ENCODE measurements around the gene CLMP.
"Not testable (repeated sequence)": the region's sequence is repeated elsewhere in the genome, so short reads cannot be mapped to it uniquely, and the experiment has no call there.

Gene CLMP

DNA sequence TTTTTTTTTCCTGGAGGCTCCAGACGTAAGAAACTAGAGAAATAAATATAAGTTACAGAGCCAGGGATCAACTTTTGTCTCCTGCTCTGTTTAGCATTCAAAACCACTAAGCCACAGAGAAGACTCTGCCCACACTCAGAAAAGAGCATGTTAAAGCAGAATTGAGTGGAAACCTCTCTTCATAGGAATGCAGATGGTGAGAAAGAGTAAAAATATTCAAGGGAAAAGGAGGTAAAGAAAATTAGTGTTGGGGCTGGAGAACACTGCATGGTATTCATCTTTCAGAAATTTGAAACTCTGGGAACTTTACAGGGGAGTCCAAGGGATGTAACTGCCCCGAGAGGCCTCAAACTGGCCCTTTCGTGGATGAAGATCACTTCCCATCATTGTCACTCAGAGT is 65.1 kb downstream of the CLMP start:
- DNase-seq = no peak

DNA sequence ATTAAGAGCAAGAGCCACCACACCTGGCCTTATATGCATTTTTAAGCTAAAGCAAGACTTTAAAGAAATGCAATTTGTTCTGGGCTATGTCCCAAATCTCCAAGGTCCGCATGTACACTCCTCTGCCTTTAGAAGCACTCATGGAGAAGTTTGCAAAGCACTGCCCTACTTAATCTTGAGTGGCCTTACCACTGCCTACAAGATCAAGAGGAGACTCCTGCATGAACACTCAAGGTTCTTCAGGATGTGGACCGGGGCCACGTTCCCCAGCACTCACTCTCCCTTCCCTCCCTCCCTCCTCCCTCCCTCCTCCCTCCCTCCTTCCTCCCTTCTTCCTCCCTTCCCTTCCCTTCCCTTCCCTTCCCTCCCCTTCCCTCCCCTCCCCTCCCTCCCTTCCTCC is 69.9 kb downstream of the CLMP start:
- DNase-seq = no peak

DNA sequence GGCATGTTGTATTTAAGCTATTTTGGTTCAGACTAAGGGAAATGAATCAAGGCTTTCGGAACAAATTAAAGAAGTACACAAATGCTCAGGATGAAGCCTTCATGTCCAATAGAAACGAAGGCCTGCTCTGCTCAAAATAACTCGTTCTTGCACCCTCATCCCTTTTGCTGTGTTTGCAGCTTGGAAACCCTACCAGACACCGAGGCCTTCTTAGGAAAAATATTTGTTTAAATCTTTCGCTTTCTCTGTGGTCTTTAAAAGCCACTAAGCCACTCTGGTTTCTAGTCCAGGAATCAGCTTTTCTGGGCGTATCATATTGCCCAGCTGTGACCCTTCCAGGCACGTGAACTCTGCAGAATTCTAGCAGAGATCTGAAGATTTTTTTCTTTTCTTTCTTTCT is 72.2 kb downstream of the CLMP start:
- DNase-seq = no peak

DNA sequence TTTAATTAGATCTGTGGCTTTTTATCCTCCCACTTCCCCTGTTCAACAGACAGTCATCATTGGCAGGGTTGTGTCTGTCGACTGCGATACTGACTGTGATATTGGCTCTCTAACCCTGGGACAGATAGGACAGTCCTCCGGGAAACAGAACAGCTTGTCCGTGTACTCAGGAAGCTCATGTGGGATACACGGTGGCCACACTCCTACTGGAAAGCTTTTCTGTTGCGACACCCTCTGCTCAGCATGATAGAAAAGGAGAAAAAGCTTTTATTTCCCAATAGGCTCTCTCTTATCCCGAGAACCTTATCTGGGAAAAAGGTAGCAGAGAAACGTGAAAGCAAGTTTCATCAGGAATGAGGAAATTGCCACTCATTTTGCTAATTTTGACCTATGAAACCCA is 72.7 kb downstream of the CLMP start:
- no peak for DNase-seq

DNA sequence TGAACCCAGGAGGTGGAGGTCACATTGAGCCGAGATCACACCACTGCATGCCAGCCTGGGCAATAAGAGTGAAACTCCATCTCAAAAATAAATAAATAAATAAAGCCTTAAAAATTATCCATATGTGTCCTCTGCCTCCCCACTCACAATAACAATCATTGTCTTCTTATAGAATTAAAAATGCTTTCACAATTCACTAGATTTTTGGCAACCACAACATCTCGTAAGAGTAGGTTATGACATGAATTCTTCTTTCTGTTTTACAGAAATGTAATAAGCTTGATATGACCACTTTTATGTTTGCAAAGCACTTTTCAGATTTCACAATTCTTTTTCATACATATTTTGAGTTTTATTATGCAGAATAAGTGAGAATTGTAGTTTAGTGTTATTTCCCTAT is 78.6 kb downstream of the CLMP start:
- no peak for DNase-seq

DNA sequence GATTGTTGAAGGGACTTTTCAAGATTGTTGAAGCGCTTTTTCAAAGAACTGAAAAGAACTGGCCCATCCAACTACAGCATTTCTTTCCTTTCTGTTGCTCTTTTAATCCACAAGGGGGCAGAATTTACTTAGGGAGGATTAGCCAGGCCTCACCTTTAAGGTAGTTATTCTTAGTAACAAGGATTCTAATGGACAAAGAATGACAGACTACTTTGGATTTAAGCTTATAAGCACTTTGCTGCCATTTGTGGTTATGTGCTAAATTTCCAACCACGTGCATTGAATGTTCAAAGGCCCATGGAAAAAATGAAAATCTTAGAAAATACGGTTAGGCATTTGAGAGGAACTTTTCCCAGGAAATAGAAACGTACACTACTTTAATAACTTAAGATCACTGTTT is 83.6 kb downstream of the CLMP start:
- DNase-seq = no peak

DNA sequence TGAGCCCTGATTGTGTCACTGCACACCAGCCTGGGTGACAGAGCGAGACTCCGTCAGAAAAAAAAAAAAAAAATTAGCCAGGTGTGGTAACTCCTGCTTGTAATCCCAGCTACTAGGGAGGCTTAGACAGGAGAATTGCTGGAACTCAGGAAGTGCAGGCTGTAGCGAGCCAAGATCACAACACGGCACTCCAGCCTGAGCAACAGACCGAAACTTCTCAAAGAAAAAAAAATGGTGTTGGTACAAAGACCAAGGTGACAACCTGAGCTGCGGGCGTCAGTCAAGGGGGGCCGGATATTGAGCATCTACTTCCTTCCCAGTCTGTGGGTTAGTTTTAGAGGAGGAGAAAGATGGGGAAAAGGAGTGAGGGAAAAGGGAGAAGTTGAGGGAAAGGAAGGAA is 84.7 kb downstream of the CLMP start:
- no peak for DNase-seq

DNA sequence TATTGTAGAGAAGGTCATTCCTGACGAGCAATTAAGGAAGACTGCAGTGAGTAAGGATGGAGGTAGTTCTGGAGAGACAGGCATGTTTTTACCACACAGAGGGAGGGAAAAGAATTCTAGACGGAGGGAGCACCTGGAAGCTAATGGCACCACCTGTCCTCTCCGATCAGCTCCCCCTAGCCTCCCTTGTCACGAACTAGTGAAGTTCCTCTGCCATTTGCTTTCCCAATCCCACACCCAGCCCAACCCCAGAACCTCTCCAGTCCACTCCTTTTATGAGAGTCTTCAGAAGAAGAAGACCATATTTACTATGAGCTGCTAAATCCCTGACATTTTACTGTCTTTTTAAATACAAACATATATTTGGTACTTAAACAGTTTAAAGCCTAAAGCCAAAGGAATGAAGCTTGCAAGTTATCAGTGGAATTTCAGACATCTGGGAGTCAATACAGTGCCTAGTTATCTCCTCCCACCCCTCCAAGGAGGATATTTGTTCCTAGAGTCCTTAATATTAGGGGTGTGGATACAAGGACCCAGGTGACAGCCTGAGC is 87.0 kb downstream of the CLMP start:
- no peak for DNase-seq

DNA sequence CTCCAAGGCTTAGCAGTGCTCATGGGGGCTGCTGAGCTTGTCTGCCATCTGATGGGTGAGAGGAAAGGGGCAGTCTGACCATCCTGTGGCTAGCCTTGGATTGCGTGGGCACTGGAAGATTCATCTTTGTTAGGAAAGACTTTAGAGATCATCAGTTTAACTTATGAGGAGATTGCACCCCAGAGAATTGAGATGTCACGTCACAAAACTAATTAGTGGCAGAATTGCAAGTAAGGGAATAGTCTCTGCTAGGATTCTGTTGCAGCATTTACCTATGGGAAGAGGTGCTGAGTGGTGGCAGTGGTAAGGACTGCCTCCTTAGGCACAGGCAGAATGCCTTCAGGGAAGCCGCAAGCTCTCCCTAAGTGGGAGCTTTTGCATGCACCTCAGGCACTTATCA is 90.4 kb downstream of the CLMP start:
- no peak for DNase-seq

DNA sequence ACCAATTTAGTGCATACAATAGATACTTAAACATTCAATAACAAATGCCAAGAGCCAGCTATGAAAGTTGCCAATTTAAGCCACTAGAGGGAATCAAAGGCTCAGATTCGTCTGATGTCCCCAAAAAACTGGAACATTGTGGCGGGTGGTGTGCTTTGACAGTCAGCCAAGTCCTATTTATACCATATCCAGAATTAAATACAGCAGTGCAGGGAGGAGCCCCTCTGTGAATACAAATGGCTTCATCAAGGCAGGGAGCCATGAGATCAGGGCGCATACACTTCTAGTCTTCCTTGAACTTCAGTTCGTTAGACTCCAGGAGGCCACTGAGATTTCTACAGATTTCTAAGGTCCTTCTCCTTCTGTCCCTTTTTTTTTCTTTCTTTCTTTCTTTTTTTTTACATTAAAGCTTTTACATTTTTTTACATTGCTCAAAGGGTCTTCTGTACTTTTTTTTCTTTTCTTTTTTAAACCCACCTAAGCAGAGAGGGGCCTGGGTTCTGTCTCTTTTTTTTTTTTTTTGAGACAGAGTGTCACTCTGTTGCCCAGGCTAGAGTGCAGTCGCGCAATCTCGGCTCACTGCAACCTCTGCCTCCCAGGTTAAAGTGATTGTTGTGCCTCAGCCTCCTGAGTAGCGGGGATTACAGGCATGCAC is 91.6 kb downstream of the CLMP start:
- DNase-seq = peak; percentile 10 to 21

DNA sequence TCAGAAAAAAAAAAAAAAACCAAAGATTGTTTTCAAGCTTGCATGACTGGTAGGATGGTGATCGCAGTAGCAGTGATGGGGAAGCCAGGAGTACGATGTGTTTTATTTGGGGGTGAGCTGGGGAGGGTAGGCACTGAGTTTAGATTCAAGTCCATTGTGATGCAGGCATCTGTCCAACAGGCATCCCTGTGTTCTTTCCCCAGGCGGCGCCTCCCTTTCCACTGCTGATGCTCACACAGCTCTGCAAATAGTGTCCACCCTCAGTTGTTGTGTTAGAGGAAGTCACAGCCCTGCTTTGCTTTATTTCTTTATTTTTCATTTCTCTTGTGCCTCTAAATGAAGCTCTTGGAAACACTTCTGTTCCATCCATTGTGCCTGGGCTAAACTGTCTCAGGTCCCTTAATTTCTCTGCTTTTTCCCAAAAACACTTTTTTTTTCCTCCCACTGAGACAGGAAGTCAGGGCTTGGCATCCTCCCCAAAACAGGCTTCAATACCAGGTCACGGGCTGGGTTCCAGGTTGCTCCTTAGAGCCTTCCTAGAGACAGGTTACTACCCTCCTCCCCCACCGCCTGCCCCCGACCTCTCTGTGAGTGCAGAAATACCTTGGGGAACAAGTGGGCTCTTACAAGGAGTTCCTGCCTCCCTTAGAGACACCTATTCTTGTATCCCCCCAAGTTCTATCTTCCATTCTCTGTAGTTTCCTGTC is 94.5 kb downstream of the CLMP start:
- no peak for DNase-seq

DNA sequence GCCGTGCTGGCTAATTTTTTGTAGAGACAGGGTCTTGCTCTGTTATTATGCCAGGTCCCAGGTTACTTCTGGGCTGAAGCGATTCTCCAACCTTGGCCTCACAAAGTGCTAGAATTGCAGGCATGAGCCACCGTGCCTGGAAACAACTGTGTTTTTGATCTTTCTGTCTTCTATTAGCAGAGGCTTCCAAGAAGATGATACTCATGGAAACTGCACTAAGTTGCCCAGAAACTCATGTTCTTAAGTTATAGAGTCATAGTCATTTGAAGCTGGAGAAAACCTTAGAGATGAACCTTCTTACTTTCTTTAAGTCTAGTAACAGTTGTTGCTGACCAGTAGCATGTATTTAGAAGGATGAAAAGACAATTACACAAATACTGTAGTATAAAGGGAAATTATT is 96.1 kb downstream of the CLMP start:
- DNase-seq = no peak

DNA sequence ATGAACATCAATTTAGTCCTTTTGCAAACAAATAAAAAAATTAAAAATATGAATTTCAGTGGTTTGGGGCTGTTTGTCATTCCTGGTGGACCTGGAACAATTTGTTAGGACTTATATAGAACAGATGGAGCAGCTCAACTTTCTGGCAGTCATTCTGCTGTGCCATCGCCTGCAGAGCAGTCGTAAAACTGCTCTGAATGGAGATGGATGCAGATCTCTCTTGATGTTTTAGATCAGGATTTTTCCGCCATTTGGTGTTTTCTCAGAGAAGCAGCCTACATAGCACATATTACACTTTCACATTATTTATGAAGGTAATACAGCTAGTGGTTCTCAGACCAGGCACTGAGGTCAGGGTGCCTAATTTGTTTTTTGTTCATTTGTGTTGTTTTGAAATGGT is 101.3 kb downstream of the CLMP start:
- no peak for DNase-seq

DNA sequence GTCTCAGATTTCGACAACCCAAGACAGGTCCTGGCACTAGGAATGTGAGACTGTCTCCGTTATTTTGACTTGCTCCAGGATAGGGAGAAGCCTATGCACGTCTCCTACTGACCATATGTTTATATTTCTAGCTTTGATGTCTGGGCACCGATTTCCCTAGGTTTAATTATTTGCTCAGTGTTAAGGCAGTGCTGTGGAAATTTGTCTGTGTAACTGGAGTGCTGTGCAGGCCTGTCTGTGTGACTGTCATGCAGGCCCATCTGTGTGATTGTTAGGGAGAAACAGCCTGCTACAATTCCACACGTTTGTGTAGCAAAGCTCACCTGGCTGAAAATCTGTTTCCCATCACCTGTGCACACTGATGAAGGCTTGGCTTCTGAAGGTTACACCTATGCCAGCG is 103.5 kb downstream of the CLMP start:
- no peak for DNase-seq

DNA sequence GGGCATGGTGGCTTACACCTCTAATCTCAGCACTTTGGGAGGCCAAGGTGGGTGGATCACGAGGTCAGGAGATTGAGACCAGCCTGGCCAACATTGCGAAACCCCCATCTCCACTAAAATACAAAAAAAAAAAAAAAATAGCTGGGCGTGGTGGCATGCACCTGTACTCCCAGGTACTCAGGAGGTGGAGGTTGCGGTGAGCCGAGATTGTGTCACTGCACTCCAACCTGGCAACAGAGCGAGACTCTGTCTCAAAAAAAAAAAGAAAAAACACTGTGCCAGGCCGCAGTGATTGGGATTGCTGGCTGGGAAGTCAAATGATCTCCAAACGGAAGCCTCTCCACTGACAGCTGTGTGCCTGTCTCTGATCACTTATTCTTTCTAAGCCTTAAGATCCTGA is 104.9 kb downstream of the CLMP start:
- DNase-seq = not testable (repeated sequence)

DNA sequence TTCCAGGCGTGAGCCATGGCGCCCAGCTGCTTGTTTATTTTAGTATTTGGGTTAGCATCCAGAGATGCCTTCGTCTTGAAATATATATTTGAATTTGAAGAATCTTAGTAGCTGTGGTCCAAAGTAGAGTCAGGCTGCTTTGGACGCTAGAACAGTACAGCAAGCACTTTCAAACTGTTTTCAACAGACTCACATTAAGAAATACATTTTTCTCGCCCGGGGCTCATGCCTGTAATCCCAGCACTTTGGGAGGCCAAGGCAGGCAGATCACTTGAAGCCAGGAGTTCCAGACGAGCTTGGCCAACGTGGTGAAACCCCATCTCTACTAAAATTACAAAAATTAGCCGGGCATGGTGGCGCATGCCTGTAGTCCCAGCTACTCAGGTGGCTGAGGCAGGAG is 106.2 kb downstream of the CLMP start:
- not testable (repeated sequence) for DNase-seq

DNA sequence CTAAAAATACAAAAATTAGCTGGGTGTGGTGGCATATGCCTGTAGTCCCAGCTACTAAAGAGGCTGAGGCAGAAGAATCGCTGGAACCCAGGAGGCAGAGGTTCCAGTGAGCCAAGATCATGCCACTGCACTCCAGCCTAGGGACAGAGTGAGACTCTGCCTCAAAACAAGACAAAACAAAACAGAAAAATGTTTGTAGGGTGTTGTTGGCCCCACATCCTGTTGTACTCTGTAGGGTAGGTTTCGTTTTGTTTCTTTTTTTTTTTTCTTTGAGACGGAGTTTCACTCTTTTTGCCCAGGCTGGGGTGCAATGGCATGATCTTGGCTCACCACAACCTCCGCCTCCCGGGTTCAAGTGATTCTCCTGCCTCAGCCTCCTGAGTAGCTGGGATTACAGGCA is 107.4 kb downstream of the CLMP start:
- not testable (repeated sequence) for DNase-seq

DNA sequence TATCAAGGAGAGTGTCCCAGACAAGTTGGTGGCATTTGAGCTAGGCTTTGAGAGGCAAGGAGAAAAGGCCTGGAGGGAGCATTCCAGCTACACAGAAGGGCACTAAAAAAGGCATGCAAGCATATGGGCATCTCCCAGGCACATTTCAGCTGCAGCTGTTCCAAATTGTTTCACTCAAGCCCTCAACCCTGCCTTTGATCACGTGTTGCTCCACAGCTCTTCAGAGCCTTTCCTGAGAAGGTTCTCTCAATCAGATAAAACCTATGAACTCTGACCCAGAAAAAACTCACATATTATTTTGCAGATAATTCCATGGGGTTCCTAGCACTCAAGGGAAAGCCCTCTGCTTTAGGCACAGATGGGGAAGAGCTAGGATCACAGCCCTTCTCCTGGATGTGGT is 108.7 kb downstream of the CLMP start:
- DNase-seq = no peak

DNA sequence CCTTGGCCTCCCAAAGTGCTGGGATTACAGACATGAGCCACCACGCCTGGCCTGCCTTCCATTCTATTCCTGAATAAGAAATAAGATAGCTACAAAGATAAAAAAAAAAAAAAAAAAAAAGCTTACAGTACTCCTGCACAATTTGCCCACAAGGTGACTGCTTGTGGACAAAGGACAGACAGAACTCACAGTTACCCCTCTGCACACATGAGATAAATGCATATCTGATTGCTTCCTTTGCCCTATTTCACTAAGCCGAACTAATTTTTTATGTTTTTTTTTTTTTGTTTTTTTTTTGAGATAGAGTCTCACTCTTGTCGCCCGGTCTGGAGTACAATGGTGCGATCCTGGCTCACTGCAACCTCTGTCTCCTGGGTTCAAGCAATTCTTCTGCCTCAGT is 109.6 kb downstream of the CLMP start:
- DNase-seq = no peak

DNA sequence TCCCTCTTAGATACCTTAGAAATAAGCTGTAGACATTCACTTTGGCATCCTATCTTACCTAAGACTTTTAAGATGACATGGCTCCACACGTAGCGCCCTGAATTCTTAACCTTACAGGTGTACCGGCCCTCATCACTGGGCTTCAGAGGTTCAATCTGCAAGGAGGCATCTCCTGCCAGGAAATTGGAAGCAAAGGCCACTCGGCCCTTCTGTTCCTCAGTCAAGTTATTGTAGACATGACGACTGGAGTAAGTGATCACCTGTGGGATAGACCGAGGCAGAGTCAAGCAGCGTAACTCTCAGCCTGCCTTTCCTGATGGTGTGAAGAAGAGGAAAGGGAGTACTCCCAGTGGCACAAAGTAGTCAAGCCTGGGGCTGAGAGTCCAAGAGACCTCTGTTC is 110.6 kb downstream of the CLMP start:
- DNase-seq = no peak

DNA sequence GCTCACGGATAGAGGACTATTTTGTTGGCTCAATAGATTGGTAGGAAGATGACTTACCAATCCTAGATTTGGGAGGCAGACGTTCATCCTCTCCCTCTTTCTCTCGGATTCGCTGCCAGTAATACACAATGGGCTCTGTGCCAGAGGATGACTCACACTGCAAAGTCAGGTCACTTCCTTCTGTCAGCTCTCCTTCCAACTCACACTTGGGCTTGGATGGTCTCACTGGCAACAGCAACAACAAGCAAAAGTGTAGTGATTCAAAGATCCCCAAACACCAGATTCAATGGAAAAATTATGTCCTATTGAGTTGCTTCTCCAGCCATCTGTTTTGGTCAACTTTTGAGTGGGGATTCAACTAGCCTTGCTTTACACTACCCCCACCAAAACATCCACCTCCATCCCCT is 111.4 kb downstream of the CLMP start:
- peak; percentile 76 to 83 for DNase-seq

DNA sequence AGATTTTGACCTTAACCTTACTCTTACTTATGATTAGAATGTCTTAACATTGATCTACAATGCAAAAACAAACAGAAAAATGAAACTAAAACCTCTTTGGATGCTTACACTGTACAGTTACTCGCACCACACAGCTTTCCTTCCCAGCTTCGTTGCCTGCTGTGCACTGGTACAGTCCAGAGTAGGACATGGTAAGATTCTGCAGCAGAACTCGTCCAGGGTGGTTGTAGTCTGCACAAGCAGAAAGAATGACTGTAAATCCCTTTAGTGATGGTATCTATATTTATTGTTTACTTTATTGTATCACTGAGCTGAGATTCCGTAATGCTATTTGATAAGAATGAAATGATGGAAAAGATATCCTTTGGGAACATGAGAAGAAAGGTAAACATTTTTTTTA is 112.1 kb downstream of the CLMP start:
- DNase-seq = no peak

DNA sequence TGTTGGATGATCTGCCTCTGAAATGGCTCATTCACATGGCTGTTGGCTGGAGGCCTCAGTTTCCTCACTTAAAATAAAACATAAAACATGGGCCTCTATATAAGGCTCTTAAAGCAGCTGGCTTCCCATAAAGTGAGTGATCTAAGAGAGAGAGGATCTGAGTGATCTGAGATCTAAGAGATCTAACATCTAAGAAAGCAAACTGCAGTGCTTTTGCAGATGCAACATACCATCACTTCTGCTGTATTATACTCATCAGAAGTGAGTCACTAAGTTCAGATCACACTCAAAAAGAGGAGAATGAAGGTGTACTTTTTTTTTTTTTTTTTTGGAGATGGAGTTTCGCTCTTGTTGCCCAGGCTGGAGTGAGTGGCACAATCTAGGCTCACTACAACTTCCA is 115.0 kb downstream of the CLMP start:
- DNase-seq = no peak

DNA sequence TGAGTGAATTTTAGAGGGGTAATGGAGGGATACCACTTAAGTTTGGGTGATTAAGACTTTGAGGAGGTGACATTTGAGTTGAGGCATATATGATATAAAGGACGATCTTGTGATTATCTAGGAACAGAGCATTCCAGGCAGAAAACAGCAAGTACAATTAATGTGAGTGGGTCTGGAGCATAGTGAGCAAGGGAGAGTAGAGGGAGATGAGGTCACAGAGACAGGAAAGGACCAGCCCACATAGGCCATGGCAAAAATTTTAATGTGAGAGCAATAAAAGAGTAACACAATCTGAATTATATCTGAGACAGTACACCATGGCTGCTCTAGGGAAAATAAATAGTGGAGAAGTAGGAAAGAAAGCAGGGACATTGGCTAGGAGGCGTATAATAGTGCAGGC is 118.6 kb downstream of the CLMP start:
- no peak for DNase-seq

All from activated CD4-positive, alpha-beta T cell treated with anti-CD3 and anti-CD28 coated beads, Interleukin-2, amount 50 U/mL, for 48 hours (primary cell).